IPS-11a (cell line): ENCODE measurements around the gene HSD11B1.

Experiments used
- H3K4me3 ChIP-seq: one replicate; pipeline ENCODE4 v1.5.1; 2013; ENCODE audit warnings: low read depth, low read length, control low read depth

Gene HSD11B1

DNA sequence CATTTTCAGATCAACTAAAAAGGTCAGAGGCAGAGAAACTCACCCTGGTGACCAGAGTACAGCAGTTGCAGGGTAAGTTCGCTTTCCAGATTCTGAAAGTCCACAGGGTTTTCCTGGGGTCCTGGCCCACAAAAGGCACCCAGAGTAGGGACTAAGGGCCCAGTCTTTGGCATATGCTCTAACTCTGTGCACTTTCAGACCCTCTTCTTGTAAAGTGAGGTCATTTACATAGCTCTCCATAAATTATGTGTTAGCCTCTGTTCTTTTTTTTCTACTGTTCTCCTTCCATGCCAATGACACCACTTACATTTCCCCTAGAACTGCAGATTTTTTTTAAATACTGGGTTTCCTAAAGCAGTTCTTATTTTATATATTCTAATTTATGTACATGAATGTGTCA, 73.5 kb downstream of the HSD11B1 start:
- no peak overlapping the region for H3K4me3 ChIP-seq

- no peak overlapping the region for H3K4me3 ChIP-seq
Observed at GRCh38 chr1:209780268-209780667, 75.6 kb downstream of the HSD11B1 start.

GRCh38 chr1:209783386-209783785, 78.7 kb downstream of the HSD11B1 start:
- no peak overlapping the region for H3K4me3 ChIP-seq
